HG02852 (cell line): ENCODE results near the gene PCCA.
A peak's percentile ranks its signal among the peaks of the same experiment; 100 is the strongest.
"Not testable (repeated sequence)": the region's sequence is repeated elsewhere in the genome, so short reads cannot be mapped to it uniquely, and the experiment has no call there.

Experiments used
- ATAC-seq: cut with Tn5 transposase; IDR thresholded peaks from one replicate; pipeline ENCODE4 v1.9.1; 2021; ENCODE audit warnings: mild to moderate bottlenecking, moderate library complexity; ENCODE audit not compliant: unreplicated experiment

Gene PCCA

GRCh38 chr13:100097821-100098220 lies 8.9 kb downstream of the PCCA start:
- ATAC-seq, result no peak

GRCh38 chr13:100098445-100099116 lies 9.7 kb downstream of the PCCA start:
- no peak for ATAC-seq

- not testable (repeated sequence) for ATAC-seq
Observed at GRCh38 chr13:100099117-100099445, 10.2 kb downstream of the PCCA start.

GRCh38 chr13:100100115-100100879 lies 11.4 kb downstream of the PCCA start:
- no peak for ATAC-seq

GRCh38 chr13:100102042-100102441 lies 13.1 kb downstream of the PCCA start:
- ATAC-seq, result no peak

GRCh38 chr13:100106005-100106404 lies 17.1 kb downstream of the PCCA start:
- no peak for ATAC-seq

GRCh38 chr13:100106705-100107104 lies 17.8 kb downstream of the PCCA start:
- no peak for ATAC-seq

GRCh38 chr13:100108913-100109507 lies 20.1 kb downstream of the PCCA start:
- ATAC-seq, result no peak

- no peak for ATAC-seq
Observed at GRCh38 chr13:100110269-100110668, 21.4 kb downstream of the PCCA start.

GRCh38 chr13:100112186-100112838 lies 23.4 kb downstream of the PCCA start:
- ATAC-seq, result no peak

GRCh38 chr13:100115693-100116254 lies 26.9 kb downstream of the PCCA start:
- peak; percentile 85 for ATAC-seq

GRCh38 chr13:100124265-100124664 lies 35.4 kb downstream of the PCCA start:
- ATAC-seq, result no peak

- ATAC-seq, result no peak
Observed at GRCh38 chr13:100125946-100126345, 37.1 kb downstream of the PCCA start.

GRCh38 chr13:100128373-100128772 lies 39.5 kb downstream of the PCCA start:
- no peak for ATAC-seq

GRCh38 chr13:100128838-100129237 lies 39.9 kb downstream of the PCCA start:
- ATAC-seq, result no peak

GRCh38 chr13:100129605-100130004 lies 40.7 kb downstream of the PCCA start:
- peak; percentile 79 for ATAC-seq

- ATAC-seq, result peak; percentile 13
Observed at GRCh38 chr13:100130092-100130491, 41.2 kb downstream of the PCCA start.

GRCh38 chr13:100130930-100131511 lies 42.1 kb downstream of the PCCA start:
- no peak for ATAC-seq

- ATAC-seq, result no peak
Observed at GRCh38 chr13:100131863-100132574, 43.1 kb downstream of the PCCA start.

- no peak for ATAC-seq
Observed at GRCh38 chr13:100138859-100139491, 50.1 kb downstream of the PCCA start.
